IMR-90 (cell line): ENCODE data around the gene SELENOS.

Source experiments
- MXI1 ChIP-seq: IDR thresholded peaks from 2 replicates; pipeline ENCODE4 v1.6.1; 2012; ENCODE audit warnings: low read depth, mild to moderate bottlenecking, low read length, moderate library complexity, borderline replicate concordance
- POLR2A ChIP-seq: IDR thresholded peaks from 2 replicates; pipeline ENCODE4 v1.6.1; 2012; ENCODE audit warnings: mild to moderate bottlenecking, low read depth, low read length
- USF2 ChIP-seq: fragments of 150-350 bp; IDR thresholded peaks from 2 replicates; pipeline ENCODE4 v1.6.1; 2017; ENCODE audit warnings: mild to moderate bottlenecking, antibody characterized with exemption, low read length, low read depth
- TF ChIP-seq, protein P1 (sequence below): conservative IDR thresholded peaks from 2 replicates; pipeline ENCODE4 v1.5.1; 2012; ENCODE audit warnings: mild to moderate bottlenecking, low read depth, low read length, improper control_type of control experiment

GRCh38 chr15:101323793-101324523, 46.7 kb upstream of the SELENOS start:
- TF ChIP-seq, protein P1, sequence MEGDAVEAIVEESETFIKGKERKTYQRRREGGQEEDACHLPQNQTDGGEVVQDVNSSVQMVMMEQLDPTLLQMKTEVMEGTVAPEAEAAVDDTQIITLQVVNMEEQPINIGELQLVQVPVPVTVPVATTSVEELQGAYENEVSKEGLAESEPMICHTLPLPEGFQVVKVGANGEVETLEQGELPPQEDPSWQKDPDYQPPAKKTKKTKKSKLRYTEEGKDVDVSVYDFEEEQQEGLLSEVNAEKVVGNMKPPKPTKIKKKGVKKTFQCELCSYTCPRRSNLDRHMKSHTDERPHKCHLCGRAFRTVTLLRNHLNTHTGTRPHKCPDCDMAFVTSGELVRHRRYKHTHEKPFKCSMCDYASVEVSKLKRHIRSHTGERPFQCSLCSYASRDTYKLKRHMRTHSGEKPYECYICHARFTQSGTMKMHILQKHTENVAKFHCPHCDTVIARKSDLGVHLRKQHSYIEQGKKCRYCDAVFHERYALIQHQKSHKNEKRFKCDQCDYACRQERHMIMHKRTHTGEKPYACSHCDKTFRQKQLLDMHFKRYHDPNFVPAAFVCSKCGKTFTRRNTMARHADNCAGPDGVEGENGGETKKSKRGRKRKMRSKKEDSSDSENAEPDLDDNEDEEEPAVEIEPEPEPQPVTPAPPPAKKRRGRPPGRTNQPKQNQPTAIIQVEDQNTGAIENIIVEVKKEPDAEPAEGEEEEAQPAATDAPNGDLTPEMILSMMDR = no peak
- no peak for TF ChIP-seq POLR2A
- no peak for TF ChIP-seq USF2
- no peak for TF ChIP-seq MXI1
